Uterine smooth muscle cell (primary cell): ENCODE results near the gene PTAFR. TPM values are rescaled to one million over a fixed set of nuclear protein-coding genes. Genes with fewer than 3 reads are reported as not detected.

Experiments
- total RNA-seq: library from RNA; depleted of rRNA; stranded (reverse); fragments of >200 nt; gene quantifications from 2 replicates; pipeline ENCODE4 v1.2.3, GENCODE V29; 2014

The PTAFR gene, protein sequence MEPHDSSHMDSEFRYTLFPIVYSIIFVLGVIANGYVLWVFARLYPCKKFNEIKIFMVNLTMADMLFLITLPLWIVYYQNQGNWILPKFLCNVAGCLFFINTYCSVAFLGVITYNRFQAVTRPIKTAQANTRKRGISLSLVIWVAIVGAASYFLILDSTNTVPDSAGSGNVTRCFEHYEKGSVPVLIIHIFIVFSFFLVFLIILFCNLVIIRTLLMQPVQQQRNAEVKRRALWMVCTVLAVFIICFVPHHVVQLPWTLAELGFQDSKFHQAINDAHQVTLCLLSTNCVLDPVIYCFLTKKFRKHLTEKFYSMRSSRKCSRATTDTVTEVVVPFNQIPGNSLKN
- 0.12 and 0.33 TPM in 2 replicates for total RNA-seq

DNA sequence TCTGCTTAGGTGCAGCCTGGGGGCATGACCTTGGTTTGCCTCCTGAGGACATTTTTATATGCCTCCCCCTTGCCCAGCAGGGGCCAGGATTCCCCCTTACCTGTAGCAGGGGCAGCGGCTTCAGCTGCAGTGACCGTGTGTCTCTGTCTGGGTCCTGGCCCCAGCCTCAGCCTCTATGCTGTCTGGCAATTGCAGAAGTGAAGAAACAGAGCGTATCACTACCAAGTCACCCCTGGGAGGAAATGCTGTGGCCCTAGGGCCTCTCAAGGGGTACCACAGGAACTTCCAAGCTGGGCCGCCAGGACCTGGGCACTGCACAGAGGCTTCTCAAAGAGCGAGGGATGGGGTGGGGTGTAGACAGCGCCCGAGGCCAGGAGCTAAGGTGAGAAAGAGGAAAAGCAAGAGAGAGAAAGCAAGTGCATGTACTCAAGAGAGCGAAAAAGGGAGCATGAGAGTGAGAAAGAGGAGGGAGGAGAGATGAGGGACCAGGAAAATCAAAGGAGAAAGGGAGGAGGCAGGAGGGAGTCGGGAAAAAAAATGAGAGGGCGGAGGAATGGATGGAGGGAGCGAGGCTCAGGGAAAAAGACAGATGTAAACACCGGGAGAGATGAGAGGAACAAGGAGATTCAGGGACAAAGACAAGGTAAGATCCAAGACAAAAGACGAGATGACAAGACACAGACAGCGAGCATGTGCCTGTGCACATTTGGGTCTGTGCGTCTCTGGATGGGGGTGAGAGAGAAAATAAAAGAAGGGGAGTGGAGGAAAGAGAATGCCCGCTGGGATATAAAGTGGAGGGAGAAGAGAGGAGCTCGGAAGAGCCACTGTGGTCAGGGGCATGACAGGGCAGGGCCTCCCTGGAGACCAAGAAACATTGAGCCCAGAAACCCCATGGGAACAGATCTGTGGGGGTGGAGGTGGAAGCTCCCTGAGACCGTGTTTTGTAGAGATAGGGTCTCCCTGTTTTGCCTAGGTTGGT is at the start of gene PTAFR:
Gene PTAFR, minus strand, starts transcription at position 199 of the 979 bp plus-strand sequence. CDS start 25,669 bp downstream, outside the sequence.

Other genes with a start within 250 kb of the PTAFR start
- 0.25 TPM in 1 of 2 replicates, not detected in the other for gene SMPDL3B, start 241.7 kb downstream of the PTAFR start, total RNA-seq
- gene XKR8, start 216.7 kb downstream of the PTAFR start, total RNA-seq = 4.5 and 5.4 TPM in 2 replicates
- 10.5 and 12.3 TPM in 2 replicates for gene EYA3, start 88.1 kb downstream of the PTAFR start, total RNA-seq
- 81.6 and 86.9 TPM in 2 replicates for gene DNAJC8, start 56.3 kb upstream of the PTAFR start, total RNA-seq
- 124 and 156 TPM in 2 replicates for gene ATP5IF1, start 59.4 kb upstream of the PTAFR start, total RNA-seq
- 41.4 and 67.0 TPM in 2 replicates for gene SESN2, start 82.8 kb upstream of the PTAFR start, total RNA-seq
- gene MED18, start 152.3 kb upstream of the PTAFR start, total RNA-seq = 28.0 and 35.6 TPM in 2 replicates
- 5.2 and 5.9 TPM in 2 replicates for gene PHACTR4, start 193.1 kb upstream of the PTAFR start, total RNA-seq